ENCODE measurements around the gene HSBP1L1. TPM values are rescaled to one million over a fixed set of nuclear protein-coding genes. Genes with fewer than 3 reads are reported as not detected.

The HSBP1L1 gene
- total RNA-seq, 1 experiment from 2014 or later = 41.4 TPM

DNA sequence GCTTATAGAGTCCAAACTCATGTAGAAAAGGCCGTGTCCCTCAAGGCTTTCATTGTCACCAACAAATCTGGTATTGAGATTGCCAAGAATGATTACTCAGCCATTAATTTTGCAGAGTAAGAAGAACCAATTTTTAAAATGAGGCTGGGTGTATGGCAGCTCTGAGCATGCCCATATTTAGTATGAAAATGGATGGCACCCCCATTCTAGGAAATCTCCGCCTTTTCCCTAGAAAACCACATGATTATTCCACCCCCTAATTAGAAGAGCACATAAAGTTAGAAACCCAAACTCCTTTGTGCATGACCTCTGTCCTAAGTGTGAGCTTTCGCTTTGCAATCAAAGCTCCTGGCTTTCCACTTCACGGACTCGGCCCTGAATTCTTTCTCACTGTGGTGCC lies 38.0 kb downstream of the HSBP1L1 start:
- Histone ChIP-seq H3K9me3 (ENCODE audit: control insufficient read depth in 1 of 2, insufficient read depth in 1 of 2, low read depth in 1 of 2, low read length in 2 of 2) (0 out of 4 replicates have a peak, but pooled peaks cover 0 to 3% of the 10 kb centered on the region in 2 experiments), H3K36me3 (ENCODE audit: control insufficient read depth in 1 of 2, insufficient read depth in 2 of 2, low read length in 2 of 2) (no peaks in the 10 kb centered on the region), H4K20me1 (ENCODE audit: insufficient read depth) (no peaks in the 10 kb centered on the region), H2AFZ (ENCODE audit: low read depth, low read length, poor library complexity, severe bottlenecking) (no peak overlapping the region), H3K4me3 (replicated peaks in 1 of 2; ENCODE audit: low read depth in 1 of 2, low read length in 2 of 2) (no peak overlapping the region), H3K27me3 (ENCODE audit: insufficient read depth, low read length) (no peaks in the 10 kb centered on the region), H3K9ac (ENCODE audit: low read length) (no peak overlapping the region), H3K9me2 (ENCODE audit: insufficient read depth) (no peaks in the 10 kb centered on the region), H3K27ac (ENCODE audit: low read depth, low read length) (no peak overlapping the region), H3K79me2 (ENCODE audit: insufficient read depth, low read length) (no peaks in the 10 kb centered on the region), H3K4me2 (ENCODE audit: low read length) (no peak overlapping the region), H3K4me1 (ENCODE audit: control insufficient read depth in 1 of 2, insufficient read depth in 2 of 2, low read length in 2 of 2) (no peaks in the 10 kb centered on the region)
- TF ChIP-seq ZFX (IDR thresholded peaks at IDR 0.05) (no peak), EZH2phosphoT487 (IDR thresholded peaks at IDR 0.05; ENCODE audit: borderline replicate concordance) (no peak), JUND (IDR thresholded peaks at IDR 0.05) (no peak), FOSL1 (IDR thresholded peaks at IDR 0.05; ENCODE audit: low read depth) (no peak), RAD21 (IDR thresholded peaks at IDR 0.05; ENCODE audit: low read depth) (no peak), POLR2AphosphoS5 (IDR thresholded peaks at IDR 0.05; ENCODE audit: low read depth, low read length) (no peak)
- TF ChIP-seq, protein P1, sequence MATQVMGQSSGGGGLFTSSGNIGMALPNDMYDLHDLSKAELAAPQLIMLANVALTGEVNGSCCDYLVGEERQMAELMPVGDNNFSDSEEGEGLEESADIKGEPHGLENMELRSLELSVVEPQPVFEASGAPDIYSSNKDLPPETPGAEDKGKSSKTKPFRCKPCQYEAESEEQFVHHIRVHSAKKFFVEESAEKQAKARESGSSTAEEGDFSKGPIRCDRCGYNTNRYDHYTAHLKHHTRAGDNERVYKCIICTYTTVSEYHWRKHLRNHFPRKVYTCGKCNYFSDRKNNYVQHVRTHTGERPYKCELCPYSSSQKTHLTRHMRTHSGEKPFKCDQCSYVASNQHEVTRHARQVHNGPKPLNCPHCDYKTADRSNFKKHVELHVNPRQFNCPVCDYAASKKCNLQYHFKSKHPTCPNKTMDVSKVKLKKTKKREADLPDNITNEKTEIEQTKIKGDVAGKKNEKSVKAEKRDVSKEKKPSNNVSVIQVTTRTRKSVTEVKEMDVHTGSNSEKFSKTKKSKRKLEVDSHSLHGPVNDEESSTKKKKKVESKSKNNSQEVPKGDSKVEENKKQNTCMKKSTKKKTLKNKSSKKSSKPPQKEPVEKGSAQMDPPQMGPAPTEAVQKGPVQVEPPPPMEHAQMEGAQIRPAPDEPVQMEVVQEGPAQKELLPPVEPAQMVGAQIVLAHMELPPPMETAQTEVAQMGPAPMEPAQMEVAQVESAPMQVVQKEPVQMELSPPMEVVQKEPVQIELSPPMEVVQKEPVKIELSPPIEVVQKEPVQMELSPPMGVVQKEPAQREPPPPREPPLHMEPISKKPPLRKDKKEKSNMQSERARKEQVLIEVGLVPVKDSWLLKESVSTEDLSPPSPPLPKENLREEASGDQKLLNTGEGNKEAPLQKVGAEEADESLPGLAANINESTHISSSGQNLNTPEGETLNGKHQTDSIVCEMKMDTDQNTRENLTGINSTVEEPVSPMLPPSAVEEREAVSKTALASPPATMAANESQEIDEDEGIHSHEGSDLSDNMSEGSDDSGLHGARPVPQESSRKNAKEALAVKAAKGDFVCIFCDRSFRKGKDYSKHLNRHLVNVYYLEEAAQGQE (IDR thresholded peaks at IDR 0.05; ENCODE audit: low read depth) = no peak
- intact Hi-C loops (cut with micrococcal nuclease) = no loop called here
- no TSS peak for BruUV-seq (replicated peaks)
- CTCF ChIA-PET = no interaction called here
- ATAC-seq (no peak), DNase-seq (ENCODE audit: low read depth, low spot score) (no peak)
- POLR2A ChIA-PET = no interaction called here
- RAD21 ChIA-PET (ENCODE audit: low non-redundant PET in 1 of 2, low total read pairs in 2 of 2, uncharacterized antibody in 2 of 2, unreplicated experiment in 2 of 2) = no interaction called here
